ENCODE measurements around the gene GKN1. TPM values are rescaled to one million over a fixed set of nuclear protein-coding genes. Genes with fewer than 3 reads are reported as not detected.

GKN1 gene
- total RNA-seq, 4 donors from 2014 or later: not detected

DNA sequence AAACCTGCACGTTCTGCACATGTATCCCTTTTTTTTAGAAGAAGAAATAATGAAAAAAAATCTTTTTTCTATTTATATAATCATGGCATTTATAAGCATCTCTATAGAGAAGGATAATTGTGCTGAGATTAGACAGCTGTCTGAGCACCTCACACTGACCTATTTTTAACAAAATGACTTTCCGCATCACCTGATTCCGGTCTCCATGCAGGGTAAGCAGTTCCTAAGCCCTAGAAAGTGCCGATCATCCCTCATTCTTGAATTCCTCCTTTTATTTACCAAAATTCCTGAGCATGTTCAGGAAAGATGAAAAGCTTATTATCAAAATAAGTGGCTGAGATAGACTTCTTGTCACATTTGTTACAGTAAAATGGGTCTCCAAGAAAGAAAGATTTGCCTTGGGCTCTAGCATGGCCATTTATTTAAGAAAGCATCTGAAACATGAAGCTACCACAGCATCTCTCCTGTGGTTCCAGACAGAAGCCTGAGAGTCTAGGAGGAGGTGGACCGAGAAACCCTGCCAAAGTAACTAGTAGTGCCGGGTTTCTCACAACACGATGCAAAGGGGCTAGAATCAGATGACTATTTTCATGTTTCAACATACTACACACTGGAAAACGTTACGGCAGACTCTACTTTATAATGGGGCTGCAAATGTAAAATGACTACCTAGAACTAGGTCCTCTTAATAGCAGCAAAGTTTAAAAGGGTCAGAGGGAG is 670 bp downstream of the GKN1 start:
- no peak overlapping the region for H3K4me3 ChIP-seq (ENCODE audit: low read depth, poor library complexity, severe bottlenecking)
- WGBS, 2 donors: 66 to 69% methylated on average over 9 of the region's 9 CpGs
- no peak for DNase-seq (ENCODE audit: low spot score in 2 of 2)
- intact Hi-C loops (cut with DNase I; ENCODE audit: low total_unique reads): no loop called here
- TF ChIP-seq POLR2A (IDR thresholded peaks at IDR 0.05): no peak
- TF ChIP-seq, protein P1, sequence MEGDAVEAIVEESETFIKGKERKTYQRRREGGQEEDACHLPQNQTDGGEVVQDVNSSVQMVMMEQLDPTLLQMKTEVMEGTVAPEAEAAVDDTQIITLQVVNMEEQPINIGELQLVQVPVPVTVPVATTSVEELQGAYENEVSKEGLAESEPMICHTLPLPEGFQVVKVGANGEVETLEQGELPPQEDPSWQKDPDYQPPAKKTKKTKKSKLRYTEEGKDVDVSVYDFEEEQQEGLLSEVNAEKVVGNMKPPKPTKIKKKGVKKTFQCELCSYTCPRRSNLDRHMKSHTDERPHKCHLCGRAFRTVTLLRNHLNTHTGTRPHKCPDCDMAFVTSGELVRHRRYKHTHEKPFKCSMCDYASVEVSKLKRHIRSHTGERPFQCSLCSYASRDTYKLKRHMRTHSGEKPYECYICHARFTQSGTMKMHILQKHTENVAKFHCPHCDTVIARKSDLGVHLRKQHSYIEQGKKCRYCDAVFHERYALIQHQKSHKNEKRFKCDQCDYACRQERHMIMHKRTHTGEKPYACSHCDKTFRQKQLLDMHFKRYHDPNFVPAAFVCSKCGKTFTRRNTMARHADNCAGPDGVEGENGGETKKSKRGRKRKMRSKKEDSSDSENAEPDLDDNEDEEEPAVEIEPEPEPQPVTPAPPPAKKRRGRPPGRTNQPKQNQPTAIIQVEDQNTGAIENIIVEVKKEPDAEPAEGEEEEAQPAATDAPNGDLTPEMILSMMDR (IDR thresholded peaks at IDR 0.05): no peak

DNA sequence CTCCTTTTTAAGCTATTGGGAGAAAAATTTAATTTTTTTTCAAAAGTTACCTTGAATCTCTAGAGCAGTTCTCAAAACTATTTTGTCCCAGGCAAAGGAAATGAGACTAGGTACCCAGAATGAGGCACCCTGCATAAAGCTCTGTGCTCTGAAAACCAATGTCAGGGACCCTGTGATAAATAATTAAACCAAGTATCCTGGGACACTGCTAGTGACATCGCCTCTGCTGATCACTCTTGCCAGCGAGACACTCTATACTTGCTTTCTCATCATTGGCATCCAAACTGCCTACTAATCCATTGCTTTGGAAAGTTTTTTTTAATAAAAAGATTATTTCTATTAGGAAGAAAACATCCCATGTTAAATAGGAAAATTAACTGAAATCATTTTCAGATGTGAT is 1.4 kb downstream of the GKN1 start:
- 89 to 95% methylated on average over 2 of the region's 2 CpGs for WGBS, 2 donors

GRCh38 chr2:68977453-68977852 is 3.0 kb downstream of the GKN1 start:
- DNase-seq (ENCODE audit: low spot score in 2 of 2): no peak
- TF ChIP-seq, protein P1 (IDR thresholded peaks at IDR 0.05): no peak
- no peak for TF ChIP-seq POLR2A (IDR thresholded peaks at IDR 0.05)
- 83 to 85% methylated on average over 4 of the region's 4 CpGs for WGBS, 2 donors
- intact Hi-C loops (cut with DNase I; ENCODE audit: low total_unique reads): no loop called here
- H3K4me3 ChIP-seq (ENCODE audit: low read depth, poor library complexity, severe bottlenecking): no peak overlapping the region

More for the DNA sequence above, 1.4 kb downstream of the GKN1 start:
- intact Hi-C loops (cut with DNase I; ENCODE audit: low total_unique reads): no loop called here
- TF ChIP-seq, protein P1 (IDR thresholded peaks at IDR 0.05): no peak
- TF ChIP-seq POLR2A (IDR thresholded peaks at IDR 0.05): no peak
- no peak for DNase-seq (ENCODE audit: low spot score in 2 of 2)
- no peak overlapping the region for H3K4me3 ChIP-seq (ENCODE audit: low read depth, poor library complexity, severe bottlenecking)

GRCh38 chr2:68978098-68978497 is 3.7 kb downstream of the GKN1 start:
- DNase-seq (ENCODE audit: low spot score in 2 of 2): no peak
- 85 to 92% methylated on average over 3 of the region's 3 CpGs for WGBS, 2 donors
- intact Hi-C loops (cut with DNase I; ENCODE audit: low total_unique reads): no loop called here
- H3K4me3 ChIP-seq (ENCODE audit: low read depth, poor library complexity, severe bottlenecking): no peak overlapping the region
- TF ChIP-seq, protein P1 (IDR thresholded peaks at IDR 0.05): no peak
- no peak for TF ChIP-seq POLR2A (IDR thresholded peaks at IDR 0.05)

DNA sequence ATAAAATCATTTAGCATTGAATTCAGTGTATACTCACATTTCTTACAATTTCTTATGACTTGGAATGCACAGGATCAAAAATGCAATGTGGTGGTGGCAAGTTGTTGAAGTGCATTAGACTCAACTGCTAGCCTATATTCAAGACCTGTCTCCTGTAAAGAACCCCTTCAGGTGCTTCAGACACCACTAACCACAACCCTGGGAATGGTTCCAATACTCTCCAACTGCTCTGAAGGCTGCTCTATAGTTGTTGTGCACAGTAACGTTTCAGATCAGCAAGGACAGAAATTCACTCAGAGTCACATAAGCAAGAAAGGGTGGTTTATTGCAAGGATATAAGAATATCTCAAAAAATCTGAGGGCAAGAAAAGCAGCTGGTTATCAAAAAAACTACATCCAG is 6.5 kb downstream of the GKN1 start:
- no peak for DNase-seq (ENCODE audit: low spot score in 2 of 2)
- WGBS, 2 donors: 71 to 77% methylated on average over 1 of the region's 1 CpG
- intact Hi-C loops (cut with DNase I; ENCODE audit: low total_unique reads): no loop called here
- no peak for TF ChIP-seq POLR2A (IDR thresholded peaks at IDR 0.05)
- H3K4me3 ChIP-seq (ENCODE audit: low read depth, poor library complexity, severe bottlenecking): no peak overlapping the region

DNA sequence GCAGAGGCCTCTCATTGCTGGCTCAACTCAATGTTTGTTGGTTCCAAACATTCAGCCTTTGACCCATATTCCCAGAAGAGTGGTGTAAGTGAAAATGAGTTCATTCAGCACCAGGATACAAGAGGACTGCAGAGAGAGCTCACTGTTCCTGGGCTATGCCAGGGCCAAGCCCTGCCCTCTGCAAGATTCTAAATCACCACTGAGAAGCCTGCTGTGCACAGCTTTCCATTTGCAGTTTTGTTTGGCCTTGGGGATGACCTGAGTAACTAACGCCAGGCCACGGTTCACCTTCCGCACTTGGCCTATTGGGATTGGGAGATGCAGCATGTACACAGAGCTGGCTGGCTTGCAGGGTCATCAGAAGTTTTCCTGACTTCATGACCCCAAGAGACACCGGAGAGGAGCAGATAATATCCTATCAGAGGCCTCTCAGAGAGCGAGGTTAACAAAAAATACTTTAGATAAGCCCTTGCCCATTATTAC is 12.6 kb downstream of the GKN1 start:
- WGBS, 2 donors: 78 to 79% methylated on average over 5 of the region's 5 CpGs
- DNase-seq (ENCODE audit: low spot score in 2 of 2): no peak
- H3K4me3 ChIP-seq (ENCODE audit: low read depth, poor library complexity, severe bottlenecking): no peak overlapping the region
- no peak for TF ChIP-seq POLR2A (IDR thresholded peaks at IDR 0.05)
- TF ChIP-seq, protein P1 (IDR thresholded peaks at IDR 0.05): no peak
- intact Hi-C loops (cut with DNase I; ENCODE audit: low total_unique reads): no loop called here
